CD14-positive monocyte (primary cell): ENCODE data around the gene CDHR5. TPM values are rescaled to one million over a fixed set of nuclear protein-coding genes. Genes with fewer than 3 reads are reported as not detected.

ENCODE experiments used
- DNase-seq, 3 donors: peaks; one replicate each; pipeline ENCODE4 v3.0.0-alpha.2; 2011 to 2022
- H2AFZ ChIP-seq: 2 replicates; pipeline ENCODE4 v1.6.0; 2012; ENCODE audit warnings: mild to moderate bottlenecking, low read depth, low read length, inconsistent platforms; ENCODE audit not compliant: insufficient read depth, poor library complexity, severe bottlenecking
- H3K27ac ChIP-seq, 2 donors: 1 replicate in 1 of 2; 2 replicates in 1 of 2; pipeline ENCODE4 v1.5.1; 2012 to 2013; ENCODE audit warnings: low read length in 2 of 2, control low read depth in 1 of 2, inconsistent platforms in 1 of 2, low read depth in 1 of 2, mild to moderate bottlenecking in 1 of 2
- H3K27me3 ChIP-seq, 2 donors: one replicate each; pipeline versions ENCODE4 v1.6.0 to v1.6.1; 2011 to 2013; ENCODE audit warnings: low read length in 2 of 2; ENCODE audit not compliant: control insufficient read depth in 2 of 2, insufficient read depth in 2 of 2
- H3K36me3 ChIP-seq, 2 donors: replicated peaks in 1 of 2; 1 replicate in 1 of 2; 2 replicates in 1 of 2; pipeline versions ENCODE4 v1.5.1 to v1.6.1; 2012 to 2013; ENCODE audit warnings: low read length in 2 of 2, control low read depth in 1 of 2, inconsistent platforms in 1 of 2, mild to moderate bottlenecking in 1 of 2; ENCODE audit not compliant: insufficient read depth in 2 of 2, control insufficient read depth in 1 of 2
- H3K4me1 ChIP-seq, 2 donors: 1 replicate in 1 of 2; 2 replicates in 1 of 2; pipeline versions ENCODE4 v1.5.1 to v1.6.1; 2012 to 2013; ENCODE audit warnings: low read length in 2 of 2, control low read depth in 1 of 2, inconsistent platforms in 1 of 2, mild to moderate bottlenecking in 1 of 2, moderate library complexity in 1 of 2; ENCODE audit not compliant: insufficient read depth in 2 of 2, control insufficient read depth in 1 of 2
- H3K4me2 ChIP-seq: replicated peaks from 2 replicates; pipeline ENCODE3; 2012; ENCODE audit warnings: low read length, moderate library complexity, mild to moderate bottlenecking; ENCODE audit not compliant: poor library complexity, severe bottlenecking; ENCODE audit errors: extremely low read depth
- H3K4me3 ChIP-seq, 3 experiments: fragments of 200-600 bp in 1 of 3; sonication (generic) in 1 of 3; replicated peaks in 1 of 3; 1 replicate in 2 of 3; 2 replicates in 1 of 3; pipeline ENCODE4 v1.5.1; 2011 to 2013; ENCODE audit warnings: low read length in 3 of 3, mild to moderate bottlenecking in 3 of 3, control low read depth in 2 of 3, low read depth in 2 of 3, inconsistent platforms in 1 of 3, moderate library complexity in 1 of 3
- H3K79me2 ChIP-seq: 2 replicates; pipeline ENCODE4 v1.6.0; 2012; ENCODE audit warnings: mild to moderate bottlenecking, control low read depth, inconsistent platforms, low read length, moderate library complexity; ENCODE audit not compliant: insufficient read depth
- H3K9ac ChIP-seq: 2 replicates; pipeline ENCODE4 v1.6.0; 2017; ENCODE audit warnings: low read length, mild to moderate bottlenecking; ENCODE audit not compliant: insufficient read depth, poor library complexity, severe bottlenecking
- H3K9me3 ChIP-seq, 2 donors: replicated peaks in 1 of 2; 1 replicate in 1 of 2; 2 replicates in 1 of 2; pipeline versions ENCODE4 v1.5.1 to v1.6.1; 2012 to 2013; ENCODE audit warnings: low read length in 2 of 2, control low read depth in 1 of 2; ENCODE audit not compliant: control insufficient read depth in 1 of 2, insufficient read depth in 1 of 2
- H4K20me1 ChIP-seq: 2 replicates; pipeline ENCODE4 v1.6.0; 2012; ENCODE audit warnings: mild to moderate bottlenecking, low read length, control low read depth, moderate library complexity; ENCODE audit not compliant: insufficient read depth
- H3K27ac Mint-ChIP-seq, 7 donors: one replicate each; pipeline ENCODE4 v1.8.0; 2020; ENCODE audit warnings: mild to moderate bottlenecking in 7 of 7, mixed read lengths in 7 of 7, moderate library complexity in 6 of 7, inconsistent platforms in 2 of 7
- H3K27me3 Mint-ChIP-seq, 3 donors: one replicate each; pipeline ENCODE4 v1.8.0; 2021 to 2022; ENCODE audit warnings: low read depth in 3 of 3, mild to moderate bottlenecking in 3 of 3, mixed read lengths in 3 of 3, moderate library complexity in 3 of 3, inconsistent platforms in 1 of 3
- H3K36me3 Mint-ChIP-seq, 2 donors: one replicate each; pipeline ENCODE4 v1.8.0; 2020; ENCODE audit warnings: mixed read lengths in 2 of 2, inconsistent platforms in 1 of 2, mild to moderate bottlenecking in 1 of 2
- H3K4me1 Mint-ChIP-seq: one replicate; pipeline ENCODE4 v1.8.0; 2020; ENCODE audit warnings: mild to moderate bottlenecking, mixed read lengths
- H3K4me3 Mint-ChIP-seq, 2 donors: one replicate each; pipeline ENCODE4 v1.8.0; 2020; ENCODE audit warnings: mild to moderate bottlenecking in 2 of 2, mixed read lengths in 2 of 2, moderate library complexity in 1 of 2
- H3K9me3 Mint-ChIP-seq, 7 donors: one replicate each; pipeline ENCODE4 v1.8.0; 2020 to 2022; ENCODE audit warnings: mixed read lengths in 7 of 7, mild to moderate bottlenecking in 6 of 7, moderate library complexity in 6 of 7, inconsistent platforms in 2 of 7
- WGBS: methylation state at CpG from one replicate; pipeline ENCODE4 v1.1.5; 2013; ENCODE audit warnings: missing lambda C conversion rate; ENCODE audit not compliant: insufficient coverage; 5-methylcytosine and 5-hydroxymethylcytosine counted together
- intact Hi-C, 2 donors: fragments of 100-400 bp; cut with micrococcal nuclease; formaldehyde crosslinking; loops; one replicate each; pipeline versions ENCODE4 v1.15.0 to v1.15.1; 2023
- polyA plus RNA-seq, 3 donors: library from polyadenylated mRNA; depleted of rRNA in 1 of 3; unstranded in 2 of 3; stranded (reverse) in 1 of 3; fragments of 300-500 nt in 2 of 3; fragments of >200 nt in 1 of 3; fragmentation: Illumina TruSeq in 2 of 3; gene quantifications; 1 replicate in 2 of 3; 2 replicates in 1 of 3; pipeline ENCODE4 v1.2.3, GENCODE V29; 2012 to 2021
- TF ChIP-seq, protein P1 (sequence below): fragments of 200-600 bp; IDR thresholded peaks from one replicate; pipeline ENCODE4 v1.8.0; 2022; ENCODE audit warnings: antibody characterized with exemption, mild to moderate bottlenecking

CDHR5 gene
- polyA plus RNA-seq, 3 donors: 0.18 to 0.43 (median 0.18) TPM

DNA sequence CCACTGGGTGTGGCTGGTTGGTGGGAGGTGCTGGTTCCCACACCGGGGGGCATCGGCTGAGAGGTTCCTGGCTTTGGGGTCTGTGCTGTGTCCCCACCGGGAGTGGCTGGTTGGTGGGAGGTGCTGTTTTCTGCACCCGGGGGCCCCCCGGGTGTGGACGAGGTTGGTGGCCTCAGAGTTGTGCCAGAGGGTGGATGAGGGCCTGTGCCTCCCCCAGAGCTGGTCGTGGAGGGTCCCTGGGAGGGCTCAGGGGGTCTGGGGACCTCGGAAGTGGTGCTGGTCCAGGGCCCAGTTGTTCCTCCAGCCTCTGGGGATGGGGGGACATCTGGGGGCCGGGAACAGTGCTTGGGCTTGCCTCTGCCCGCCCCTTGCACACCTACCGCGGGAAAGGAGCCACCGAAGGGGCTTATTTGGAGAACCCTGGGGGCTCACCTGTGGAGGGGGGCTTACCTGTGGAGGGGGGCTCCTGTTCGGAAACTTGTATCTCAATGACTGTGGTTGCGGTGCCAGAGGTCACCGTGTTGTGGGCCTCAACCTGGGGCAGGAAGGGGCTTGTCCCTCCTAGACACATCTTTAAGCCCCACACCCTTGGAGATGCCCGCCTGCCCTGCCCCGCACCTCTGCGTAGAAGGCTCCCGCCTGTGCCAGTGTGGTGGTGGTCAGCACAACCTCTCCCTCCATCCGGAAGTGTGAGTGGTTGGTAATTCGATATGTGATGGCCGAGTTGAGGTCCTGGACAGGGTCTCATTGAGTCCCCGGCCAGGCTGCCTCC, 5.7 kb downstream of the CDHR5 start:
- DNase-seq: no peak
- peaks cover 39 to 46% of the 10 kb centered on the region in 2 donors for H3K4me1 ChIP-seq
- Mint-ChIP-seq H3K4me3 (no peak overlapping the region), H3K9me3 (no peaks in the 10 kb centered on the region), H3K4me1 (peaks cover 36% of the 10 kb centered on the region), H3K27ac (peak overlapping the region in 1 of 7 donors; percentile 68), H3K27me3 (peaks cover 0 to 4% (median 0%) of the 10 kb centered on the region in 3 donors), H3K36me3 (peaks cover 3 to 30% of the 10 kb centered on the region in 2 donors)
- H3K36me3 ChIP-seq: peaks cover 8 to 9% of the 10 kb centered on the region in 2 donors
- H3K9ac ChIP-seq: no peak overlapping the region
- no peaks in the 10 kb centered on the region for H3K9me3 ChIP-seq
- 94% methylated on average over 6 of the region's 24 CpGs for WGBS
- H3K27ac ChIP-seq: no peak overlapping the region
- intact Hi-C loops: no loop called here
- H3K4me2 ChIP-seq: no peak overlapping the region
- TF ChIP-seq, protein P1, sequence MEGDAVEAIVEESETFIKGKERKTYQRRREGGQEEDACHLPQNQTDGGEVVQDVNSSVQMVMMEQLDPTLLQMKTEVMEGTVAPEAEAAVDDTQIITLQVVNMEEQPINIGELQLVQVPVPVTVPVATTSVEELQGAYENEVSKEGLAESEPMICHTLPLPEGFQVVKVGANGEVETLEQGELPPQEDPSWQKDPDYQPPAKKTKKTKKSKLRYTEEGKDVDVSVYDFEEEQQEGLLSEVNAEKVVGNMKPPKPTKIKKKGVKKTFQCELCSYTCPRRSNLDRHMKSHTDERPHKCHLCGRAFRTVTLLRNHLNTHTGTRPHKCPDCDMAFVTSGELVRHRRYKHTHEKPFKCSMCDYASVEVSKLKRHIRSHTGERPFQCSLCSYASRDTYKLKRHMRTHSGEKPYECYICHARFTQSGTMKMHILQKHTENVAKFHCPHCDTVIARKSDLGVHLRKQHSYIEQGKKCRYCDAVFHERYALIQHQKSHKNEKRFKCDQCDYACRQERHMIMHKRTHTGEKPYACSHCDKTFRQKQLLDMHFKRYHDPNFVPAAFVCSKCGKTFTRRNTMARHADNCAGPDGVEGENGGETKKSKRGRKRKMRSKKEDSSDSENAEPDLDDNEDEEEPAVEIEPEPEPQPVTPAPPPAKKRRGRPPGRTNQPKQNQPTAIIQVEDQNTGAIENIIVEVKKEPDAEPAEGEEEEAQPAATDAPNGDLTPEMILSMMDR: no peak
- no peak overlapping the region for H3K4me3 ChIP-seq
- H2AFZ ChIP-seq: no peak overlapping the region
- no peaks in the 10 kb centered on the region for H3K27me3 ChIP-seq
- peaks cover 15% of the 10 kb centered on the region for H3K79me2 ChIP-seq
- H4K20me1 ChIP-seq: peaks cover 12% of the 10 kb centered on the region

GRCh38 chr11:617912-618682, 6.7 kb downstream of the CDHR5 start:
- Histone ChIP-seq H3K9ac (no peak overlapping the region), H4K20me1 (peaks cover 20% of the 10 kb centered on the region), H3K4me1 (peaks cover 47 to 53% of the 10 kb centered on the region in 2 donors), H3K79me2 (peaks cover 21% of the 10 kb centered on the region), H3K4me2 (no peak overlapping the region), H3K4me3 (no peak overlapping the region), H3K9me3 (no peaks in the 10 kb centered on the region), H3K36me3 (peaks cover 12 to 15% of the 10 kb centered on the region in 2 donors), H3K27me3 (no peaks in the 10 kb centered on the region), H2AFZ (no peak overlapping the region), H3K27ac (no peak overlapping the region)
- peaks cover 5 to 32% of the 10 kb centered on the region in 2 donors for H3K36me3 Mint-ChIP-seq
- peak overlapping the region in 1 of 7 donors; percentile 37 for H3K27ac Mint-ChIP-seq
- no peak for DNase-seq
- WGBS: 87% methylated on average over 22 of the region's 25 CpGs
- TF ChIP-seq, protein P1: no peak
- H3K27me3 Mint-ChIP-seq: peaks cover 0 to 1% (median under 1%) of the 10 kb centered on the region in 3 donors
- H3K4me1 Mint-ChIP-seq: peaks cover 35% of the 10 kb centered on the region
- H3K4me3 Mint-ChIP-seq: no peak overlapping the region
- no peaks in the 10 kb centered on the region for H3K9me3 Mint-ChIP-seq
- intact Hi-C loops: no loop called here
